Measurements from ENCODE around the gene TMEM178B.

TMEM178B gene

GRCh38 chr7:141291541-141291940 is 217.7 kb downstream of the TMEM178B start:
- TF ChIP-seq TAF1 (IDR thresholded peaks at IDR 0.05; ENCODE audit: borderline replicate concordance, insufficient read depth, low read length): no peak
- TF ChIP-seq POLR2AphosphoS5 (IDR thresholded peaks at IDR 0.05; ENCODE audit: low read depth, low read length): no peak
- TF ChIP-seq FOXP2 (optimal IDR thresholded peaks at IDR 0.05; ENCODE audit: borderline replicate concordance, extremely low read depth, extremely low read length, insufficient read depth): no peak
- TF ChIP-seq REST (IDR thresholded peaks at IDR 0.05; ENCODE audit: insufficient read depth in 1 of 2, low read depth in 2 of 2, low read length in 2 of 2): no peak
- no peak for TF ChIP-seq SIN3A (IDR thresholded peaks at IDR 0.05; ENCODE audit: borderline replicate concordance, insufficient read depth, low read length)

- TF ChIP-seq TAF1 (IDR thresholded peaks at IDR 0.05; ENCODE audit: borderline replicate concordance, insufficient read depth, low read length): no peak
- TF ChIP-seq FOXP2 (optimal IDR thresholded peaks at IDR 0.05; ENCODE audit: borderline replicate concordance, extremely low read depth, extremely low read length, insufficient read depth): no peak
- no peak for TF ChIP-seq REST (IDR thresholded peaks at IDR 0.05; ENCODE audit: insufficient read depth in 1 of 2, low read depth in 2 of 2, low read length in 2 of 2)
- TF ChIP-seq POLR2AphosphoS5 (IDR thresholded peaks at IDR 0.05; ENCODE audit: low read depth, low read length): no peak
- no peak for TF ChIP-seq SIN3A (IDR thresholded peaks at IDR 0.05; ENCODE audit: borderline replicate concordance, insufficient read depth, low read length)
These were observed 220.4 kb downstream of the TMEM178B start for GRCh38 chr7:141294143-141294829.

GRCh38 chr7:141295367-141295895 is 221.6 kb downstream of the TMEM178B start:
- no peak for TF ChIP-seq TAF1 (IDR thresholded peaks at IDR 0.05; ENCODE audit: borderline replicate concordance, insufficient read depth, low read length)
- TF ChIP-seq REST (IDR thresholded peaks at IDR 0.05; ENCODE audit: insufficient read depth in 1 of 2, low read depth in 2 of 2, low read length in 2 of 2): no peak
- TF ChIP-seq POLR2AphosphoS5 (IDR thresholded peaks at IDR 0.05; ENCODE audit: low read depth, low read length): no peak
- no peak for TF ChIP-seq FOXP2 (optimal IDR thresholded peaks at IDR 0.05; ENCODE audit: borderline replicate concordance, extremely low read depth, extremely low read length, insufficient read depth)

GRCh38 chr7:141300816-141301215 is 227.0 kb downstream of the TMEM178B start:
- no peak for TF ChIP-seq FOXP2 (optimal IDR thresholded peaks at IDR 0.05; ENCODE audit: borderline replicate concordance, extremely low read depth, extremely low read length, insufficient read depth)
- TF ChIP-seq REST (IDR thresholded peaks at IDR 0.05; ENCODE audit: insufficient read depth in 1 of 2, low read depth in 2 of 2, low read length in 2 of 2): no peak
- no peak for TF ChIP-seq TAF1 (IDR thresholded peaks at IDR 0.05; ENCODE audit: borderline replicate concordance, insufficient read depth, low read length)
- no peak for TF ChIP-seq SIN3A (IDR thresholded peaks at IDR 0.05; ENCODE audit: borderline replicate concordance, insufficient read depth, low read length)

All from PFSK-1 (cell line).